K562 (cell line): Measurements from ENCODE around the gene RFC2. TPM values are rescaled to one million over a fixed set of nuclear protein-coding genes. Genes with fewer than 3 reads are reported as not detected.

Source experiments
- CEBPG ChIP-seq, 3 experiments: fragments of 200-800 bp in 1 of 3; sonication (Bioruptor generic) in 1 of 3; sonication (generic) in 1 of 3; formaldehyde crosslinking in 1 of 3; IDR thresholded peaks in 2 of 3; conservative IDR thresholded peaks in 1 of 3; 2 replicates each; pipeline versions ENCODE4 v1.6.1 to v1.8.0; 2016 to 2022; ENCODE audit warnings: missing compliant biosample characterization in 2 of 3, missing genetic modification characterization in 2 of 3, mild to moderate bottlenecking in 1 of 3, missing genetic modification reagents in 1 of 3
- HDGF ChIP-seq: fragments of 450-650 bp; IDR thresholded peaks from 2 replicates; pipeline ENCODE4 v1.6.1; 2016
- HMG20A ChIP-seq: fragments of 450-650 bp; formaldehyde crosslinking; conservative IDR thresholded peaks from 2 replicates; pipeline ENCODE4 v1.4.0; 2020; ENCODE audit warnings: mild to moderate bottlenecking, mixed read lengths
- KAT2B ChIP-seq: IDR thresholded peaks from one replicate; pipeline ENCODE4 v1.6.1; 2012; ENCODE audit warnings: low read depth, mild to moderate bottlenecking, control low read depth, inconsistent platforms, low read length, moderate library complexity
- PCBP1 ChIP-seq: fragments of 200-400 bp; formaldehyde crosslinking; IDR thresholded peaks from 2 replicates; pipeline ENCODE4 v1.6.1; 2018; ENCODE audit warnings: mild to moderate bottlenecking, low read depth, low read length; ENCODE audit not compliant: poor library complexity, severe bottlenecking
- POLR3A ChIP-seq: IDR thresholded peaks from 2 replicates; pipeline ENCODE4 v1.6.1; 2011; ENCODE audit warnings: borderline replicate concordance, mild to moderate bottlenecking, moderate library complexity; ENCODE audit not compliant: insufficient read length, insufficient read depth; ENCODE audit errors: extremely low read depth
- PYGO2 ChIP-seq: fragments of 450-650 bp; IDR thresholded peaks from 2 replicates; pipeline ENCODE4 v1.6.1; 2016; ENCODE audit warnings: mild to moderate bottlenecking, missing genetic modification characterization, moderate library complexity, missing compliant biosample characterization
- SMARCC2 ChIP-seq: fragments of 450-650 bp; IDR thresholded peaks from 2 replicates; pipeline ENCODE4 v1.6.1; 2017; ENCODE audit warnings: antibody characterized with exemption, moderate library complexity, mild to moderate bottlenecking, low read depth
- TEAD1 ChIP-seq, 2 experiments: fragments of 450-650 bp in 1 of 2; sonication (generic) in 1 of 2; formaldehyde crosslinking; IDR thresholded peaks; 2 replicates each; pipeline versions ENCODE4 v1.4.0 to v1.8.0; 2020 to 2022; ENCODE audit warnings: mild to moderate bottlenecking in 2 of 2, missing genetic modification reagents in 1 of 2
- THRAP3 ChIP-seq: fragments of 450-650 bp; IDR thresholded peaks from 2 replicates; pipeline ENCODE4 v1.6.1; 2016; ENCODE audit warnings: mild to moderate bottlenecking, inconsistent platforms, borderline replicate concordance
- TOE1 ChIP-seq, 2 experiments: fragments of 450-650 bp in 1 of 2; sonication (generic) in 1 of 2; formaldehyde crosslinking in 1 of 2; IDR thresholded peaks; 2 replicates each; pipeline versions ENCODE4 v1.7.1 to v1.8.0; 2016 to 2022; ENCODE audit warnings: borderline replicate concordance in 2 of 2, mild to moderate bottlenecking in 2 of 2, antibody characterized with exemption in 1 of 2, inconsistent platforms in 1 of 2, low read depth in 1 of 2, missing genetic modification reagents in 1 of 2, moderate library complexity in 1 of 2
- ZEB2 ChIP-seq: fragments of 450-650 bp; IDR thresholded peaks from 2 replicates; pipeline ENCODE4 v1.6.1; 2016
- ZNF184 ChIP-seq: sonication (generic); formaldehyde crosslinking; IDR thresholded peaks from 2 replicates; pipeline ENCODE4 v1.5.0; 2020; ENCODE audit warnings: missing genetic modification reagents
- ZNF561 ChIP-seq: fragments of 450-650 bp; formaldehyde crosslinking; conservative IDR thresholded peaks from 2 replicates; pipeline ENCODE4 v1.4.0; 2020; ENCODE audit warnings: mild to moderate bottlenecking, moderate library complexity
- ZNF778 ChIP-seq: fragments of 450-650 bp; formaldehyde crosslinking; IDR thresholded peaks from 2 replicates; pipeline ENCODE4 v1.4.0; 2020; ENCODE audit warnings: mild to moderate bottlenecking, moderate library complexity
- ZSCAN29 ChIP-seq: fragments of 450-650 bp; IDR thresholded peaks from 2 replicates; pipeline ENCODE4 v1.6.1; 2017
- polyA plus RNA-seq, 8 experiments: library from polyadenylated mRNA; depleted of rRNA in 4 of 8; stranded (reverse) in 5 of 8; unstranded in 3 of 8; fragments of >200 nt; fragmentation: Nextera tagmentation in 2 of 8; fragmentation: Illumina TruSeq in 1 of 8; extraction: Ambion mirVana in 2 of 8; extraction: Trizol in 1 of 8; gene quantifications; 2 replicates each; pipeline versions ENCODE4 v1.2.1 to v1.2.3, GENCODE V29; 2011 to 2014; ENCODE audit warnings: inconsistent platforms in 1 of 8, missing spikeins in 1 of 8
- total RNA-seq, 7 experiments: library from RNA; depleted of rRNA in 6 of 7; stranded (reverse); fragments of >200 nt in 6 of 7; fragmentation: Illumina TruSeq in 2 of 7; extraction: Trizol in 2 of 7; gene quantifications; 2 replicates each; pipeline versions ENCODE4 v1.2.1 to v1.2.3, GENCODE V29; 2011 to 2021; ENCODE audit warnings: low replicate concordance in 1 of 7
- TF ChIP-seq, protein P1 (sequence below): IDR thresholded peaks from 2 replicates; pipeline ENCODE4 v1.6.1; 2011; ENCODE audit warnings: borderline replicate concordance, low read depth, mild to moderate bottlenecking, moderate library complexity, low read length; ENCODE audit not compliant: insufficient read depth, poor library complexity, severe bottlenecking
- TF ChIP-seq, protein P2 (sequence below): fragments of 450-650 bp; IDR thresholded peaks from 2 replicates; pipeline ENCODE4 v1.7.1; 2018; ENCODE audit warnings: mild to moderate bottlenecking, low read depth; ENCODE audit not compliant: partially characterized antibody
- TF ChIP-seq, protein P3 (sequence below): sonication (generic); formaldehyde crosslinking; IDR thresholded peaks from 2 replicates; pipeline ENCODE4 v1.8.1; 2022; ENCODE audit warnings: missing genetic modification reagents

Gene RFC2
- total and polyA plus RNA-seq, 9 of the 15 experiments (the other 6 are each of a cell fraction or from before 2014, with no cell fraction given) = 32.5 to 161 (median 102) TPM

DNA sequence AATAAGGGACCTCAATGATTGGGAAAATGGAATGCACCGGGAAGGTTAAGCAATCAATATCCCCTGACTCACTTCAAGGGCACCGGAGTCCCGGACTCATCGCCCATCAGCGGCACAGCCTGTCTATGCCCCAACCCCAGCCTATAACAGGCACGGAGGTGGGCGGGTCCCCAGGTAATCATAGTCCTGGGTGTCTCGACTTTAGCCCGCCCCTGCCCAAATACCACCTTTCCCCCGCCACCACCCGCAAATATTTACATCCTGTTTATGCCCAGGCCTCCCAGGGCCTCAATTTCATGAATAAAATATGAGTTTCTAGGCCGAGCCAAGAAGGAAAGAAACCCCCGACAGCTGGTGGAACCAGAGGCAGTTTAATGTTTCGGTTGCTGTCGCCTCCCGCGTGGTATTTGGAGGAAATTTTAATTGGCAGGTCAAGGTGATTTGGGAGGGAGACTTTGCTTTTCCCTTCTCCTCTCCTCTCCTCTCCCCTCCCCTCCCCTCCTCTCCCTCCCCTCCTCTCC lies 15.6 kb upstream of the RFC2 start (continued):
- TF ChIP-seq, protein P1, sequence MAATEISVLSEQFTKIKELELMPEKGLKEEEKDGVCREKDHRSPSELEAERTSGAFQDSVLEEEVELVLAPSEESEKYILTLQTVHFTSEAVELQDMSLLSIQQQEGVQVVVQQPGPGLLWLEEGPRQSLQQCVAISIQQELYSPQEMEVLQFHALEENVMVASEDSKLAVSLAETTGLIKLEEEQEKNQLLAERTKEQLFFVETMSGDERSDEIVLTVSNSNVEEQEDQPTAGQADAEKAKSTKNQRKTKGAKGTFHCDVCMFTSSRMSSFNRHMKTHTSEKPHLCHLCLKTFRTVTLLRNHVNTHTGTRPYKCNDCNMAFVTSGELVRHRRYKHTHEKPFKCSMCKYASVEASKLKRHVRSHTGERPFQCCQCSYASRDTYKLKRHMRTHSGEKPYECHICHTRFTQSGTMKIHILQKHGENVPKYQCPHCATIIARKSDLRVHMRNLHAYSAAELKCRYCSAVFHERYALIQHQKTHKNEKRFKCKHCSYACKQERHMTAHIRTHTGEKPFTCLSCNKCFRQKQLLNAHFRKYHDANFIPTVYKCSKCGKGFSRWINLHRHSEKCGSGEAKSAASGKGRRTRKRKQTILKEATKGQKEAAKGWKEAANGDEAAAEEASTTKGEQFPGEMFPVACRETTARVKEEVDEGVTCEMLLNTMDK = no peak
- no peak for TF ChIP-seq ZNF778 (CRISPR knock-in tag)
- no peak for TF ChIP-seq POLR3A
- TF ChIP-seq, protein P2, sequence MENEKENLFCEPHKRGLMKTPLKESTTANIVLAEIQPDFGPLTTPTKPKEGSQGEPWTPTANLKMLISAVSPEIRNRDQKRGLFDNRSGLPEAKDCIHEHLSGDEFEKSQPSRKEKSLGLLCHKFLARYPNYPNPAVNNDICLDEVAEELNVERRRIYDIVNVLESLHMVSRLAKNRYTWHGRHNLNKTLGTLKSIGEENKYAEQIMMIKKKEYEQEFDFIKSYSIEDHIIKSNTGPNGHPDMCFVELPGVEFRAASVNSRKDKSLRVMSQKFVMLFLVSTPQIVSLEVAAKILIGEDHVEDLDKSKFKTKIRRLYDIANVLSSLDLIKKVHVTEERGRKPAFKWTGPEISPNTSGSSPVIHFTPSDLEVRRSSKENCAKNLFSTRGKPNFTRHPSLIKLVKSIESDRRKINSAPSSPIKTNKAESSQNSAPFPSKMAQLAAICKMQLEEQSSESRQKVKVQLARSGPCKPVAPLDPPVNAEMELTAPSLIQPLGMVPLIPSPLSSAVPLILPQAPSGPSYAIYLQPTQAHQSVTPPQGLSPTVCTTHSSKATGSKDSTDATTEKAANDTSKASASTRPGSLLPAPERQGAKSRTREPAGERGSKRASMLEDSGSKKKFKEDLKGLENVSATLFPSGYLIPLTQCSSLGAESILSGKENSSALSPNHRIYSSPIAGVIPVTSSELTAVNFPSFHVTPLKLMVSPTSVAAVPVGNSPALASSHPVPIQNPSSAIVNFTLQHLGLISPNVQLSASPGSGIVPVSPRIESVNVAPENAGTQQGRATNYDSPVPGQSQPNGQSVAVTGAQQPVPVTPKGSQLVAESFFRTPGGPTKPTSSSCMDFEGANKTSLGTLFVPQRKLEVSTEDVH = no peak
- TF ChIP-seq KAT2B = no peak
- TF ChIP-seq, protein P3, sequence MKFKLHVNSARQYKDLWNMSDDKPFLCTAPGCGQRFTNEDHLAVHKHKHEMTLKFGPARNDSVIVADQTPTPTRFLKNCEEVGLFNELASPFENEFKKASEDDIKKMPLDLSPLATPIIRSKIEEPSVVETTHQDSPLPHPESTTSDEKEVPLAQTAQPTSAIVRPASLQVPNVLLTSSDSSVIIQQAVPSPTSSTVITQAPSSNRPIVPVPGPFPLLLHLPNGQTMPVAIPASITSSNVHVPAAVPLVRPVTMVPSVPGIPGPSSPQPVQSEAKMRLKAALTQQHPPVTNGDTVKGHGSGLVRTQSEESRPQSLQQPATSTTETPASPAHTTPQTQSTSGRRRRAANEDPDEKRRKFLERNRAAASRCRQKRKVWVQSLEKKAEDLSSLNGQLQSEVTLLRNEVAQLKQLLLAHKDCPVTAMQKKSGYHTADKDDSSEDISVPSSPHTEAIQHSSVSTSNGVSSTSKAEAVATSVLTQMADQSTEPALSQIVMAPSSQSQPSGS (CRISPR knock-in tag) = no peak
- no peak for TF ChIP-seq ZNF184 (CRISPR knock-in tag)
- no peak for TF ChIP-seq HDGF
- no peak for TF ChIP-seq ZNF561 (CRISPR knock-in tag)
- no peak for TF ChIP-seq ZEB2
- TF ChIP-seq THRAP3 = no peak
- peak in 1 of 2 experiments; percentile 73; a peak in 1 of 4 replicates for TF ChIP-seq TEAD1 (CRISPR knock-in tag; IDR thresholded peaks at IDR 0.05)
- no peak for TF ChIP-seq PYGO2 (tag)
- no peak for TF ChIP-seq SMARCC2
- no peak for TF ChIP-seq CEBPG (CRISPR knock-in tag; IDR thresholded peaks at IDR 0.05)
- 0 out of 4 replicates have a peak, but pooled peaks of 1 of the 2 experiments have one; percentile 16 for TF ChIP-seq CEBPG (tag; conservative IDR thresholded peaks at IDR 0.05 in 1 of 2, IDR thresholded peaks at IDR 0.05 in 1 of 2)
- no peak for TF ChIP-seq HMG20A (CRISPR knock-in tag)
- peak; percentile 80 for TF ChIP-seq TOE1 (IDR thresholded peaks at IDR 0.05; ENCODE audit: borderline replicate concordance)
- no peak for TF ChIP-seq TOE1 (CRISPR knock-in tag; IDR thresholded peaks at IDR 0.05; ENCODE audit: borderline replicate concordance, low read depth)
- peak; percentile 82 for TF ChIP-seq PCBP1
- no peak for TF ChIP-seq ZSCAN29
